Activated B cell treated with CpG ODN at 0.5 μM for 24 hours (primary cell): ENCODE results near the gene MAPK10. TPM values are rescaled to one million over a fixed set of nuclear protein-coding genes. Genes with fewer than 3 reads are reported as not detected.

ENCODE experiments used
- ATAC-seq: fragments of 200-7000 bp; cut with Tn5 transposase; one replicate; pipeline ENCODE4 v1.10.0; 2021; ENCODE audit warnings: low read depth, mild to moderate bottlenecking, moderate library complexity
- CTCF ChIA-PET: fragments of 350-600 bp; sonication (Branson Sonifier 250); formaldehyde crosslinking; loops from one replicate; lab custom pipeline; 2021; ENCODE audit warnings: antibody characterized with exemption; lab: Charles Lee
- POLR2A ChIA-PET: fragments of 350-600 bp; sonication (Branson Sonifier 250); formaldehyde crosslinking; loops from one replicate; lab custom pipeline; 2021; ENCODE audit warnings: antibody characterized with exemption; lab: Charles Lee
- DNase-seq: peaks from one replicate; pipeline ENCODE4 v3.0.0; 2022
- H3K27ac Mint-ChIP-seq: one replicate; pipeline ENCODE4 v1.8.0; 2020; ENCODE audit warnings: mixed read lengths
- H3K27me3 Mint-ChIP-seq: one replicate; pipeline ENCODE4 v1.8.0; 2021; ENCODE audit warnings: mixed read lengths
- H3K36me3 Mint-ChIP-seq: one replicate; pipeline ENCODE4 v1.8.0; 2021; ENCODE audit warnings: low read depth, mixed read lengths
- H3K4me1 Mint-ChIP-seq: one replicate; pipeline ENCODE4 v1.8.0; 2021; ENCODE audit warnings: mixed read lengths
- H3K4me3 Mint-ChIP-seq: one replicate; pipeline ENCODE4 v1.8.0; 2020; ENCODE audit warnings: mild to moderate bottlenecking, mixed read lengths
- H3K9me3 Mint-ChIP-seq: one replicate; pipeline ENCODE4 v1.8.0; 2020; ENCODE audit warnings: mixed read lengths
- CTCF ChIP-seq: fragments of 200-600 bp; IDR thresholded peaks from one replicate; pipeline ENCODE4 v1.8.0; 2022; ENCODE audit warnings: antibody characterized with exemption, mild to moderate bottlenecking
- intact Hi-C: fragments of 100-400 bp; cut with micrococcal nuclease; formaldehyde crosslinking; loops from one replicate; pipeline ENCODE4 v1.15.1; 2024
- total RNA-seq: library from RNA; stranded (reverse); gene quantifications from 2 replicates; pipeline ENCODE4 v1.2.3, GENCODE V29; 2022

Gene MAPK10
- total RNA-seq, 1 donor from 2014 or later: 0.75 TPM

- DNase-seq (no peak), ATAC-seq (no peak)
- POLR2A ChIA-PET: no interaction called here
- Mint-ChIP-seq H3K27ac (no peak overlapping the region), H3K4me1 (peaks cover 5% of the 10 kb centered on the region), H3K27me3 (no peaks in the 10 kb centered on the region), H3K9me3 (no peaks in the 10 kb centered on the region), H3K36me3 (no peaks in the 10 kb centered on the region), H3K4me3 (no peak overlapping the region)
- no peak for TF ChIP-seq CTCF
- intact Hi-C loops: no loop called here
- CTCF ChIA-PET: no interaction called here
These were observed 339.9 kb downstream of the MAPK10 start for GRCh38 chr4:86019906-86020305.

- H3K27me3 Mint-ChIP-seq: no peaks in the 10 kb centered on the region
- H3K4me1 Mint-ChIP-seq: peaks cover 10% of the 10 kb centered on the region
- ATAC-seq (no peak), DNase-seq (no peak)
- intact Hi-C loops: no loop called here
- H3K27ac Mint-ChIP-seq: no peak overlapping the region
- H3K36me3 Mint-ChIP-seq: no peaks in the 10 kb centered on the region
- no peaks in the 10 kb centered on the region for H3K9me3 Mint-ChIP-seq
- TF ChIP-seq CTCF: no peak
- no peak overlapping the region for H3K4me3 Mint-ChIP-seq
- ChIA-PET CTCF (no interaction called here), POLR2A (no interaction called here)
These were observed 340.5 kb downstream of the MAPK10 start for GRCh38 chr4:86019362-86019761.

GRCh38 chr4:86015412-86016350 is 344.2 kb downstream of the MAPK10 start:
- Mint-ChIP-seq H3K4me1 (peaks cover 14% of the 10 kb centered on the region), H3K9me3 (no peaks in the 10 kb centered on the region), H3K27ac (peak overlapping the region; percentile 22), H3K36me3 (no peaks in the 10 kb centered on the region), H3K27me3 (no peaks in the 10 kb centered on the region), H3K4me3 (peak overlapping the region; percentile 71)
- intact Hi-C loops: no loop called here
- DNase-seq: no peak
- POLR2A ChIA-PET: interaction anchor here (0.6 to 1.2 kb wide), 3 partner anchors 11 to 28 kb away, joined by 4 to 12 read pairs (median 5); no protein-coding TSS in a partner anchor
- CTCF ChIA-PET: no interaction called here
- no peak for TF ChIP-seq CTCF
- ATAC-seq: peak; percentile 11

- H3K27me3 Mint-ChIP-seq: no peaks in the 10 kb centered on the region
- H3K4me3 Mint-ChIP-seq: peak overlapping the region; percentile 71
- TF ChIP-seq CTCF: no peak
- peak overlapping the region; percentile 81 for H3K27ac Mint-ChIP-seq
- intact Hi-C loops: no loop called here
- H3K36me3 Mint-ChIP-seq: no peaks in the 10 kb centered on the region
- H3K4me1 Mint-ChIP-seq: peaks cover 14% of the 10 kb centered on the region
- no peaks in the 10 kb centered on the region for H3K9me3 Mint-ChIP-seq
- no peak for DNase-seq
- ATAC-seq: peak; percentile 92
- POLR2A ChIA-PET: interaction anchor here (0.6 to 1.2 kb wide), 5 partner anchors 10 to 617 kb away, joined by 4 to 12 read pairs (median 5); no protein-coding TSS in a partner anchor
- CTCF ChIA-PET: no interaction called here
These were observed 345.3 kb downstream of the MAPK10 start for GRCh38 chr4:86014599-86014998.

GRCh38 chr4:86013621-86014020 is 346.2 kb downstream of the MAPK10 start:
- intact Hi-C loops: no loop called here

More at GRCh38 chr4:86013621-86014020, 346.2 kb downstream of the MAPK10 start:
- ATAC-seq: no peak
- TF ChIP-seq CTCF: no peak
- DNase-seq: no peak
- H3K36me3 Mint-ChIP-seq: no peaks in the 10 kb centered on the region
- ChIA-PET CTCF (no interaction called here), POLR2A (no interaction called here)
- no peaks in the 10 kb centered on the region for H3K9me3 Mint-ChIP-seq
- H3K27me3 Mint-ChIP-seq: no peaks in the 10 kb centered on the region
- peaks cover 14% of the 10 kb centered on the region for H3K4me1 Mint-ChIP-seq
- no peak overlapping the region for H3K4me3 Mint-ChIP-seq
- H3K27ac Mint-ChIP-seq: no peak overlapping the region
